GM12872 (cell line): ENCODE data around the gene HTR2B.

ENCODE experiments used
- CTCF ChIP-seq: IDR thresholded peaks from 3 replicates; pipeline ENCODE4 v1.5.1; 2011; ENCODE audit warnings: low read depth, mild to moderate bottlenecking, low read length, moderate library complexity; ENCODE audit not compliant: insufficient read depth

Gene HTR2B

GRCh38 chr2:231118614-231118942 is 6.3 kb downstream of the HTR2B start:
- TF ChIP-seq CTCF, result no peak

- TF ChIP-seq CTCF, result no peak
Observed at GRCh38 chr2:231117922-231118613, 6.8 kb downstream of the HTR2B start.

DNA sequence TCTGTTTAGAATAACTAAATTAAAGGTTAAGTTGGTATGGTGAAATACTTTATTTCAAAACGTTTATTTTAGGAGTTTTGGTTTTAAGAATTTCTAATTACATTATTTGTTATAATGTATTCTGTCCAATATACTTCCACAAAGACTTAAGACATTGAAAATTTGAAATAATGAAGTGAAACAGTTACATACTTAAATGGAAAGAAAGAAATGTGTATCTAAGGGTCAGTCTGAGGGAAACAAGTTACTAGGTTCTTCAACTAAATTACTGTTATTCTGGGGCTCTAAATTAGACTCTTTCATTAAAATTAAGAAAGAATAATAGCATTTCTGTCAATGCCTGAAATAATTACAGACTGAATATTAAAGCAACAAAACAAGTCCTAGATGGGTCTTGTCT is 7.7 kb downstream of the HTR2B start:
- TF ChIP-seq CTCF, result no peak

DNA sequence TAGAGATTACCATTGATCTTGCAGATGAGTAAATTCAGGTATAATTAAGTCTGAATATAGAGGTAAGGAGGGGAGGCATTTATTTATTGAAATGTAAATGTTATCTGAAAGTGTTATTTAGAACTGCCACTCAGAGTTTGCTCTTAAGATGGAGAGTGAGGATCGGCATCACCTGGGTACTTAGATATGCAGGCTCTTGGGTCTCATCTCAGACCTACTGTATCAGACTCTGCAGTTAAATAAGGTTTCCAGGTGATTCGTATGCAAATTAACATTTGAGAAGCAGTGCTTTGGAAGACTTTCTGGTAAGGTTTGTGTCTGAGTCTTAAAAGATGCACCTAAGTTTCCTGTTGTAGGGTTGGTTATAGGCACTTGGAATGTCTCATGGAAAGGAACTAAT is 9.2 kb downstream of the HTR2B start:
- TF ChIP-seq CTCF, result no peak

GRCh38 chr2:231113489-231113888 is 11.4 kb downstream of the HTR2B start:
- TF ChIP-seq CTCF, result no peak

DNA sequence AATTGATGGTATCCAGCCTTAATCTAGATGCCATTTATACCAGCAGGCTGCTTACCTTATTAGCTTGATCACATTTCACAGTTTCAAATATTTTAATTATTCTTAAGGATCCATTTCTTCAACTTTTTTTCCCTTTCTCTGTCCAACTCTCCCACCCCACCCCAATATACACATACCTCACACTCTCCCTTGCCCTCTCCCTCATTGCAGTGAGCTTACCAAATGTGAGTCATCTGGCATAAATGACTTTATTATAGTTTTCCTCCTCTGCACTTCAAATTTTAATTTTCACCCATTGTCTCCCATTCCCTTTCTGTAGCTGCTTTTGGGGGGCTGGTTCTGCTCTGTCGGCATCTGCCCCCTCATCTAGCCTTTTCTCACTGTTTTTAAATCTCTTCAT is 12.9 kb downstream of the HTR2B start:
- no peak for TF ChIP-seq CTCF

GRCh38 chr2:231110551-231110950 is 14.3 kb downstream of the HTR2B start:
- TF ChIP-seq CTCF, result no peak
